Fibroblast of peridontal ligament (primary cell): Measurements from ENCODE around the gene TENM4.
A peak's percentile ranks its signal among the peaks of the same experiment; 100 is the strongest.

Source experiments
- DNase-seq: peaks from one replicate; pipeline ENCODE4 v3.0.0-alpha.2; 2010; ENCODE audit errors: extremely low read depth

Gene TENM4

DNA sequence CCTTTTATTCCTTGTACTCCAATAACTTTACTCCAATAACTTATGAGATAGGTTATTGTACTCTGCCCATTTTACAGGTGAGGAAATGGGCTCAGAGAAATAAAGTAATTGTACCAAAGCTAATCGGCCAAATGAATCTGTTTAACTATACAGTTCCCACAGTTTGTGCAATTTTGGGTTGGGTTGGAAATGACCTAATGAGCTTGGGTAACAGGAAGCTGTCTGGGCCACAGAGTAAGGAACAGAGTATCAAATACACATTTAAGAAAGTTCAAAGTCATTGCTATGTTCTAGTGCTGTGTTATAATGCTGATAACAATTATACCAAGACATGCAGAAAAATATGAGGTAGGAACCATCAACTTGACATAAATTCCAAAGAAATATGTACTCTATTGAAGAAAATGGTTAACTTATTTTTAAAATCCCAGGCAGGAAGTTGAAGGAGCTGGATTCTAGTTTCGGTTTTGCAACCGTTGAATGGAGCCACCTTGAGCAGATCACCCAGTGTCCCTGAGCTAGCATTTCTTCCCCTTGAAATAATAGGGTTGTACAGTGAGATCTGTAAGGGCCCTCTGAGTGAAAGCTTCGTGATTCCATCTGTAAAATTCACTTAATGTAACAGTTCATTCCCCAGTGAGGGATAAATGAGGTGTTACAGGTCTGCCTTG is 505.3 kb downstream of the TENM4 start:
- DNase-seq = no peak

DNA sequence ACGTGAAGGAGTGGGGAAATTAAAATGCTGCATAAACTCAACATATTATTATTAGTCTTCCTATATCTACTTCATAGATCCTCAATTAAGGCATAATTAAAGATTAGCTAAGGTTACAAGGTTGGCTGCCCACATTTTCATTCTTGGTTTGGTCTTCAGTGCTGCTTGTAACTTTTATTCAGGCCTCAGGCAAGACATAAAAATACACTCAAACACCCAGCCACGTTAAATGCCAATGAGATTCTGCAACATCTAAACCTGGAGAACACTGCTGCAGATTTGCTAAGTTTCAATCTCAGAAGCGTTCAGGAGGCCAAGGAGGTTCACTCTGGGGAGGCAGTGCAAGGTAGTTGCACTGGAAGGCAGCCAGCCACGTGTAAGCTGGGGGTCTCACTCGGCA is 507.5 kb downstream of the TENM4 start:
- no peak for DNase-seq

DNA sequence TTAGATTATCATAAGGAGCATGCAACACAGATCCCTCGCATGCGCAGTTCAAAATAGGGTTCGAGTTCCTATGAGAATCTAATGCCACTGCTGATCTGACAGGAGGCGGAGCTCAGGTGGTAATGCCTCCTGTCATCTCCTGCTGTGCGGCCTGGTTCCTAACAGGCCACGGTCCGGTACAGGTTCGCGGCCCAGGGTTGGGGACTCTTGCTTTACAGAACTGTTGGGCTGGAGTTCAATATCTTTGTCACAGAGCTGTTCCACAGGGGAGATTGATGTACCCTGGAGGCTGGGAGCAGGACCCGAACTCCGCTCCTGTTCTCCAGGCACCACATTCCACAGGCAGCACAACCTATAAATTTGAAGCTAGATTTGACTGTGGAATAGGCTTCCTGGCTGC is 508.1 kb downstream of the TENM4 start:
- no peak for DNase-seq

DNA sequence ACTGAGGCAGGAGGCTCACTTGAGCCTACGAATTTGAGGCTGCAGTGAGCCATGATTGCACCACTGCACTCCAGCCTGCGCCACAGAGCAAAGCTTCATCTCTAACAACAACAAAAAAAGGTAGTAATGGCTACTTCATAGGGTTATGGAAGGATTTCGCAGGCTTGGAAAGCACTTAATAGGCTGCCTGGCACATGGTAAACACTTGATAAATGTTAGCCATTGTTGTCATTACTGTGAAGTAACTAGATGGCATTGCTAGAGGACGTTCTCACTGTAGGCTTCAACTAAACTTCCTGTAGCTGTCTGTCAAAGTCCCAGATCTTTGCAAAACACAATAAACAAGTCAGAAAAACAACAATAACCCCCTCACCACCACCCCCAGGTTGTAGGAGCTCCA is 508.9 kb downstream of the TENM4 start:
- DNase-seq = no peak

DNA sequence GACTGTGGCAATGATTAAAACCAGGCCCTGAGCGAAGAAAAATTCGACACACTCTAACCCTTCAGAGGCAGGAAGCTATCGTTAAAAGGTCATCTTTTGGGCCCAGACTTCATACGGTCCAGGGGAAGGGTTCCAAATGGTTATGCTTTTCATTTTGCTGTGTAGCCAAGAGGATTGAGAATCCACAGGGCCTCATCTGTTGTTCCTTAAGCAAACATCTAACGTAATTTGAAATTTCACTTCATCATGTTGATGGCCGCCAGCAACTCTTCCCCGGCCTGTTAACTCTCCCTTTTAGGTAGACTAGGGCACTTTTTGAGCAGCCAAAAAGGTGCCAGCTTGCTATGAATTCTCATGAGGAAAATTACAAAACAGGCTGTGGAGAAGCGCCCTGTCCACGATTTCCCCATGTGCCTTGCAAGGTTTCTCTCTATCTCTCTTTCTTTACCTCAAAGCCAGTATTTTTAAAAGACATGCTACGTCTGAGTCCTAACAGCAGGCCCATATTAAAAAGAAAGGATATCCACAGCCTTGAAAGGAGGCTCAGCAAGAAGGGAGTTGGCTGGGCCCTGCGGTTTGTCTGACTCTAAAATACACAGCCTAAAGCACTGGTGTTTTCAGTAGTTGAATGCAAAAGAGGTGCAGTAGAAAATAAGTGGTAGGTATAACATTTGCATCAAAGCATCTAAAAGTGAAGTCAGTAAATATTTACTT is 509.9 kb downstream of the TENM4 start:
- no peak for DNase-seq

DNA sequence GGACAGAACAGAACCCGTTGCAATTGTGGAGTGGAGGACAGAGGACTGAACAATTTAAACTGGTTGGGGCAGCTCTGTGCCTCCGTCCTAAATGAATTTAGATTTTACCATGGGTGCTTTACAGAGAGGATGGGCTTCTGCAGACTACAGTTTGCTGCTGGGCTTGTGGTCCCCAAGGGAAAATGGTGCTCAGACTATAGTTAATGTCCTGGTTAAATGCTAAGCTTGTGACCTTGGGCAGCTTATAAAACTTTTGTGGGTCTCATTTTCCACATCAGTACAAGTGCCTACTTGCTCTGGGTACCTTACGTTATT is 511.0 kb downstream of the TENM4 start:
- no peak for DNase-seq

DNA sequence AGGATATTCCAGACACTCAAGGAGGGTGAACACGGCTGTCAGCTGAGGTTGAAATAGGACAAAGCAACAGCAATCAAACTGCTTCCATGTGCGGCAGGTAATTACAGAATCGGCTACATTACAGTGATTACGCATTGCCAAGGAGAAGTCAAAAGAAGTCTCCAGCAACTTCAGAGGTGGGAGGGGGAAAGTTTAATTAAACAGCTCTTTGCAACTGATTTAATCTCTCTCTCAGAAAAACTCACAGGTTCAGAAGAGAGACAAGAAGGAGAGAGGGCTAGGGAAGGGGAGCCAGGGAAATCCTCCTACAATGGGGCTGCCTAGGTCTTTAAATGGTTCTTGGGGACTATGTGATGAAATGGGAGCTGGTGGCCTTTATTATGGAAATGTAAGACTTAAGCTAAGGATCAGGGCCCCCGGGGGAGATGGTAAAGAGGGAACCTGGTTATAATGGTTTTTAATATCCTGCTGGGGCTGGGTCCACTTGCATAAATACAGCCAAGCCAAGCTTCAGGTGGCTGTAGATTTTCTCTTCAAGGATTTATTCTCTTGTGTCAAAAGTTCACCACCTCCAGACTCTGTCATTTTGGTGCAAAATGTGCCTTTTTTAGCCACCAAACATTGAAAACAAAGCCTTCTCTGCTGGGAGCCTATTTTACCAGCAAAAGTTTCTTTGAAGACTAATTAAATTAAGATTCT is 511.5 kb downstream of the TENM4 start:
- DNase-seq = no peak

DNA sequence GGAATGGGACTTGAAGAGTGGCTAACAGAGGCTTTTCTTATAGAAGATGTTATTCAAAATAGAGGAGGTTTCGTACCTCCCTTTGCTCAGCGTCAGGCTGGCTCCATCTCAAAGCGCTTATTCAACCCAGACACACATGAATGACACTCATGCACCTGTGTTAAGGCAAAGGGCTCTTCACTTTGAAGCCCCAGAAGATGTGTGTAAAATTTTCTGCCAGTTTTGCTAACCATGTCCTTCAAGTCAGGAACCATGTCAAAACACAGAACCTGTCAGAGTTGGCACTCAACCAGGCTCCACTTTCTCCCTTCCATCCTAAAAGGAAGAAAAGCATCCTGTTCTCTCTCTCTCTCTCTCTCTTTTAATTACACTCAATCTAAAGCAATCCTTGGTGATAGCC is 513.3 kb downstream of the TENM4 start:
- no peak for DNase-seq

DNA sequence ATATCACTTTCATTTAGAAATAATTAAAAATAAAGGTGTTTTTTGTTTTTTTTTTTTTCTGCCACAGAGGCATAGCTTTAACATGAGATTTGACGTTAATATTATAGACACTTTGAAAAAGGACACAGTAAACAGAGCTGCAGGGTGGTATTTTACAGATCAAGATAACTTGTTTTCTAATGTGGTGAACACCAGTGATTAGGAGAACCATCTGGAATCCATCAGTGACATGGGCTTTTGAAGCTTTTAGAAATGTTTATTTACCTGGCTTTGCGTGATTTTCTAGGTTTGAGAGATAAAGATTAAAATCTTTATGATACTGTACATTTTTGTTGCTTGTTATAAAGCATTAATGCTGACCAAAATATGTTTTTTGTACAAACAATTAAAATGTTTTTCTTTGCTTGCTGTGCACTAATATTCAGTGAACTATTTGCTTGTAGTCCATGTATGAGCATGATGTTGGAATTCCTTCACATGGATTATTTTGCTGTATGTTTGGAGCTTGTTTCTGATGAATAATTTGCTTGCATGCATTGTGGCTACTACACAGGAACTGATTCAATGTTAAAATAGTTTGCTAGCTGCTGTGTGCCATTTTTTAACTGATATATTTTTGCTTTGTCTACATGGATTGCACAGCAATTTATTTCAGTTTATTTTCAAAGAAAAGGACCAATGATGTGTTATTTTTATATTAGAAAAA is 514.0 kb downstream of the TENM4 start:
- peak; percentile 35 for DNase-seq

DNA sequence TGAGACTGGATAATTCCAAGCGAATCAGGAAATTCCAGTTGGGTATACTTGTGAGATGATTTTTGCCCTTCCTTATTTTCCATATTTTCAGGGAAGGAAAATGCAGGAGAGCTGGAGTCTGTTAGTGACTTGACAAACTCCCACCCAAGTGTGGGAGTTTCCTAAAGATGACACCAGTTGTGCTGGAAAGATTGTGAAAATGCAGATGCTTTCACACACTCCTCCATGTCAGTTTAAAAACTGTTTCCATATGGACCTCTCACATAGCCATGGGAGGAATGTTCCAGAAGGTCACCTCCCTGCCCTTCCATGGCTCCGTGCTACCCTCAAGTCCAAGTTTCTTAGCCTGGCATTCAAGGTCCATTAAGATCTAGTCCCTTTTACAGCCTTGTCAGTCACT is 515.4 kb downstream of the TENM4 start:
- DNase-seq = peak; percentile 6

DNA sequence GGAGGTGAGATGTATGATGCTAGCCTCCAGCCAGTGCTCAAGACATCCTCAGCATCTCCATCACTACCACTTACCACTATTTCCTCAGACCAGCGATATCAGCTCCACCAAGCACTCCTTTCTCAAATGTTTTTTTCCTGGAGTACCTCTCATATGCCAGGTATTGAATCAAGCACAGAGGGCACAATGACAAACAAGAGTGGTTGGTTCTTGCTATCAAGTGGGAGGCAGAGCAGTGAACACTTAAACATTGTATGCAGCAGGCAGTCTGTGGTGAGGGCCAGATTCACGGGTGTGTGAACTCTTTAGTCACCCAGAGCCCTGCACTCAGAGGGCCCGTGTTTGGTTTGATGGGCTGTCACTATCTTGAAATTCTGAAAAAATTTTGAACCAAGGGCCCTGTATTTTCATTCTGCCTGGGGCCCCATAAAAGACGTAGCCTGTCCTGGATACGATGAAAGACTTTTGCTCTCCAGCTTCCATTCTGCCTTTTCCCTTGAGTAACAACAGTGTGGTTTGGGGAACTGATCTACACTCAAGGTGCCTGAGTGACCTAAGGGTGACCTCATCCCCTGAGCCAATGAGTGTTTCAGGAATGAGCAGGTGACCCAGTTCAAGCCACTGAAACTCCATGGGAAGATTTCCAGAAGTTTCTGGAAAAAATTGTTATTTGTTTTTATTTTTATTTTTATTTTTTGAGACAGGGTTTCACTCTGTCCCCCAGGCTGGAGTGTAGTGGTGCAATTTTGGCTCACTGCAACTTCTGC is 517.8 kb downstream of the TENM4 start:
- no peak for DNase-seq

DNA sequence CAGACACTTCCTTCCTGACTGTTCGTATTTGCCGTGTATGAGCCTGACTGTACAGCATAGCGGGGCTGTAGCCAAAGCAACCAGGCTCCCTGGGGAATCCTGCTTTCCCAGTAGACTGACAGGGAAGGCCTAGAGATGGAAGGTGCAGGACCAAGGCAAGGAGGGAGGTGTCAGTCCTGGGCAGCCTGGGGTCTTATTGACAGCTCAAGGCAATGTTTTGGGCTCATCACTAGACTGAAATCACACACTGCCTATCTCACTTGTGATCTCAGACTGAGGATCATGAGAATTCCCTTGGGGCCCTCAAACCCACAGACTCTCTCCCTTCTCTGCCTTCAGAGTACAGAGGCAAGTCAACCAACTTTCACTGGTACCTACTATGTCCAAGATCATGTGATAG is 519.3 kb downstream of the TENM4 start:
- DNase-seq = no peak

DNA sequence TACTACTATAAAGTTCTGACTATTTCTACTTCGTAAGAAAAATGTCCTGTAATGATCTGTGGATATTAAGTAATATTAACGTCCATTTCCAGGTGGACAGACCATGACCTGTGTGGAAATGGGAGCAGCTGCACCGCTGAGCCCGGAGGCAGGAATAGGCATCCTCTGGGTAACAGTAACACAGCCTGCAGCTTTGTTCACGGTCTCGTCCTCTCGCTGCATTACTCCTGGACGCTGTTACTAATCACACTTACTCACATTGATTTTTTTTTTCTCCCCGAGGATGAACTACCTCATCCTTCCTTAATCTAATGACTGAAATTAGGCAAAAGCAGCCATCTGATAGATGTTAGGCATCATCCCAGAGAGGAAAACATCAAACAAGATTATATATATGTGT is 520.5 kb downstream of the TENM4 start:
- DNase-seq = no peak

DNA sequence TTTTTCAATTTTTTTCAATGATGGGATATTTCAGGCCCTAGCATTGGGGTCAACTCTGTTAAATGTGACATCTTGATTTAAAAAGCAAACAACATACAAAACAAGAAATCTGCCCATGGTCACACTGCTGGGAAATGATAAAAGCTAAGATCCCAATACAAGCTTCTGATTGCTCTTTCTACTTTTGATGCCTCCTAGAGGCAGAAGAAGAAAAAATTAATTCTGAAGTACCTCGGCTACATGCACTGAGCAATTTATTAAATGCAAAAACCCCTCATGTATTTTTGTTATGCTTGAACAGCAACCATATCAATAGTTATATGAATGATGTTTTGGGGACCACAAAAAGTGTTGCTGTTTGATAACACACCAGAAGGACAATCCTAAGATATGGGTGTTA is 524.1 kb downstream of the TENM4 start:
- DNase-seq = peak; percentile 10

DNA sequence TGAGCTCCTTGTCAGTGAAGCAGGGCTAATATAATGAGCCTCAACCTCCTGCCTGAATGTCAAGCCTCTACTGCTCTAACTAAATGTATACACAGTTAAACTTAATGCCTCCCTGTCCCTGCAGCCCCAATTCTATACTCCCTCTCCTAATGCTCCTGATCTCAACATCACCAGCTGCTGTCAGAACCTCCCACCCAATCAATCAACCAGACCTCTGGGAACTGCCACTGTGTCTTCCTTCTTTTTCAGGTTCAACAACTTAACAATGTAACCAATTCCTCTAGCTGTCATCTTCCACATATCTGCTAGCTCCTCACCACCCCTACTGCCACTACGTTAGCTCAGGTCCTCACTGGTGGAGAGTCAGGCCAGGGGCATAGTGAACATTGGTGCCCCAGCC is 526.3 kb downstream of the TENM4 start:
- no peak for DNase-seq

DNA sequence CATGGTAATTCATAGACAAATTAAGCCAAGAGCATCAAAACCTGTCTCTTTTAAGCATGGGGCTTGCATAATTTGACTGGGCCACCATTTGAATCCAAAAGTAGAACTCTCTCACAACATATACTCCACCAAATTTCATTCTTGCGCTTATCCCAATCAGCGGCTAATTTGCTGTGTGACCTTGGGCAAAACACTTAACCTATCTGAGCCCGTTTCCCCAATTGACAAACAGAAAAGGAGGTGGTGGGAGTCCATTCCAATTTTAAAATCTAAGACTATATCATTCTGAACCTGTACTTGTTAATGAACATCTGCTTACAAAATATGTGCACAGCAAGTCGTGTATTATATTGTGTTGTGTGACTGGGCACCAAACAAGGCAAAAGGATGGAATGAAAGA is 528.1 kb downstream of the TENM4 start:
- no peak for DNase-seq

DNA sequence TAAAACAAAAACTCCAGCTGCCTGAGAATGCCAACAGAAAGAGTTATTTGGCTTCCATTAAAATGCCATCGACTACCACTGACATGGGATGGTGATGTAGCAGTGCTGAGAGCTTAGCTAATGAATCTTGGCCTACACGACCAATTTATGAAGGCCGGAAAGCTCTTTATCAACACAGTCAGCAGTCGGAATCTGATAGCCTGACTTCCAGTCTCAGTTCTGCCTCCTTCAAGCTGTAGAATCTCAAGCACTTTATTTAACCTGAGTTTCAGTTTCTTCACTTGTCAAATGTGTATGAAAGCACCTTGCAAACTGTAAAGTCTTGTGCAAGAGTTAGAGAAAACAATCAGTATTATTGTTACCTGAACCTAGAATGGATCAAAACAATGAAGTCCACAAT is 530.5 kb downstream of the TENM4 start:
- DNase-seq = no peak

DNA sequence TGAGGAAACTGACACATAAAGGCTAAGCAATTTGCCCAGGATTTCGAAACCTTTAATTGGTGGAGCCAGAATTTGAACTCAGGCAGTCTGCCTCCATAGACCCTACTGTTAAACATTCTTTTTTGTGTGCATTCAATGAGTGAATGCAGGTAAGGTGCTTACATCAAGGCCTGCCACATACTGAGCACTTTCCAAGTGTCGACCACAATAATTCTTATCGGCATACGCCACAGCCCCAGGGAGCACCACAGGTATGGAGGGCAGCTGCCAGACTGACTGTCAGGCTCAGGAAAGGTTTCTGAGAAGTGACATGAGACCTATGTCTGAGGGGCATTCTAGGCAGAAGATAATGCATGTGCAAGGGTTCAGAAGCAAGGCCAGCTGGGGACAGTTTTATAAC is 531.4 kb downstream of the TENM4 start:
- no peak for DNase-seq

DNA sequence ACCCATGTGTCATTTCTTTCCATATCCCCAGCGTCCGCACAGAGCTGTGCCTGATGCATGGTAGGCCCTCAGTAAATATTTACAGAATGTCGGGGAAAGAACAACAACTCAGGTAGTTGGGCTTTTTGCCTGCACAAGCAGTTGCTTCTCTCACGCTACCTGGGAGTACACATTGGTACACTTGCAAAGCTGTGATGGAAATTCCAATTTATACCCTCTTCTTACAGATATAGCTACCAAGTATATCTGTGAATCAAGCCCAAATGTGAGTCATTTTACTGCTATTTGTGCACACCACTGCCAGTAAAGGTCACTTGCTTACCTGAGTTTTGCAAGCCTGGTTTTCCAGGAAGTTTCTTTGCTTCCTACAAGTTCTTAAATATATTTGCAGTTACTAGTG is 533.2 kb downstream of the TENM4 start:
- no peak for DNase-seq

DNA sequence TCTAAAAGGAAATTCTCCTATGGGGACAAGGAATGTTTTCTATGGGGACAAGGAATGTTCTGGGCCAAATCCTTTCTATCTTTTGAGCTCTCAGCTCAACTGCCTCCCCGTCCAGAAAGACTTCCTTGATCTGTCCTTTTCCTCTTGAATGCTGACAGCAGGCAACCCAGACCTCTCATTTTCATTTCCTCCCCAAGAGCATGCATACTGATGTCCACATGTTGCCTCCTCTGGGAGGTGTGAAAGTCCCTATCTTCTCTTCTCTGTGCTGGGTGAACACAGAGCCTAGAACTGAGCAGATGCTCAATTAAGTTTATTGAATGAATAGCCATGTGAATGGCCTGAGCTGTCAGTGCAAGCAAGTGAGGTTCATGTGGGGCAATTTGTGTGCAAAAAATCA is 534.3 kb downstream of the TENM4 start:
- no peak for DNase-seq

DNA sequence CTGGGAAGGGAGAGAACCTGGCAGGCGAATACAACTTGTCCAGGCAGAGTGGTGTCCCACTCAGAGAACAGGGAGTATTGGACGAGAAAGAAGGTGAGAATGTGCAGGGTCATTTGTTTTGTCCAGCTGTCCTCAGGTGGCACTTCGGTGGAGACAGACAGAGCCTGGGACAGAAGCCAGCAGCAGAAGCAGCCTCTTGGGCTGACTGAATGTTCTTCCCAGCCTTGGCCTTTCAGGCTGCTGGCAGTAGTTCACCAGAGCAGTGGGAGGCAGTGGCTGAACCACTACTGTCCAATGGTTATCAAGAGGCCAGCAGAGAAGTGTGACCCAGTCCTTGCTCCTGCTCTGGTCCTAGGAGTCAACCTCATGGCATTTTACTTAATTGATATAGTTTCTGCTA is 535.1 kb downstream of the TENM4 start:
- DNase-seq = no peak
